Measurements from ENCODE around the gene ANKRD33.

- TF ChIP-seq CTCF (conservative IDR thresholded peaks at IDR 0.05; ENCODE audit: low read depth, low read length): peak; percentile 95
- TF ChIP-seq EZH2 (IDR thresholded peaks at IDR 0.05; ENCODE audit: borderline replicate concordance, low read depth, low read length, poor library complexity, severe bottlenecking): no peak
These were observed 35.8 kb downstream of the ANKRD33 start for GRCh38 chr12:51923506-51924365.

Data from A673 (cell line).